Esophagus muscularis mucosa (tissue), 3 donors: ENCODE results near the gene NPS.

Source experiments
- POLR2AphosphoS5 ChIP-seq, 2 donors: sonication (generic); formaldehyde crosslinking; IDR thresholded peaks; one replicate each; pipeline ENCODE4 v1.6.1; 2017; ENCODE audit warnings: antibody characterized with exemption in 2 of 2
- TF ChIP-seq, protein P1 (sequence below), 3 experiments: fragments of 200-600 bp in 2 of 3; fragments of 450-650 bp in 1 of 3; sonication (generic) in 2 of 3; IDR thresholded peaks; one replicate each; pipeline ENCODE4 v1.5.1; 2017 to 2019; ENCODE audit warnings: antibody characterized with exemption in 3 of 3, mild to moderate bottlenecking in 2 of 3, moderate library complexity in 1 of 3

GRCh38 chr10:127587668-127588365 lies 38.7 kb downstream of the NPS start:
- TF ChIP-seq, protein P1, sequence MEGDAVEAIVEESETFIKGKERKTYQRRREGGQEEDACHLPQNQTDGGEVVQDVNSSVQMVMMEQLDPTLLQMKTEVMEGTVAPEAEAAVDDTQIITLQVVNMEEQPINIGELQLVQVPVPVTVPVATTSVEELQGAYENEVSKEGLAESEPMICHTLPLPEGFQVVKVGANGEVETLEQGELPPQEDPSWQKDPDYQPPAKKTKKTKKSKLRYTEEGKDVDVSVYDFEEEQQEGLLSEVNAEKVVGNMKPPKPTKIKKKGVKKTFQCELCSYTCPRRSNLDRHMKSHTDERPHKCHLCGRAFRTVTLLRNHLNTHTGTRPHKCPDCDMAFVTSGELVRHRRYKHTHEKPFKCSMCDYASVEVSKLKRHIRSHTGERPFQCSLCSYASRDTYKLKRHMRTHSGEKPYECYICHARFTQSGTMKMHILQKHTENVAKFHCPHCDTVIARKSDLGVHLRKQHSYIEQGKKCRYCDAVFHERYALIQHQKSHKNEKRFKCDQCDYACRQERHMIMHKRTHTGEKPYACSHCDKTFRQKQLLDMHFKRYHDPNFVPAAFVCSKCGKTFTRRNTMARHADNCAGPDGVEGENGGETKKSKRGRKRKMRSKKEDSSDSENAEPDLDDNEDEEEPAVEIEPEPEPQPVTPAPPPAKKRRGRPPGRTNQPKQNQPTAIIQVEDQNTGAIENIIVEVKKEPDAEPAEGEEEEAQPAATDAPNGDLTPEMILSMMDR (IDR thresholded peaks at IDR 0.05), result no peak
- TF ChIP-seq POLR2AphosphoS5 (IDR thresholded peaks at IDR 0.05), result no peak
